GM06990 (cell line): ENCODE data around the gene LRRC74B.

Experiments used
- DNase-seq: peaks from one replicate; pipeline ENCODE4 v3.0.0-alpha.2; 2011; ENCODE audit not compliant: insufficient read length; ENCODE audit errors: extremely low read depth
- H3K27me3 ChIP-seq: replicated peaks from 2 replicates; pipeline ENCODE4 v1.6.0; 2011; ENCODE audit warnings: low read length; ENCODE audit not compliant: control insufficient read depth, insufficient read depth
- H3K36me3 ChIP-seq: 2 replicates; pipeline ENCODE4 v1.5.1; 2011; ENCODE audit warnings: low read length; ENCODE audit not compliant: control insufficient read depth, insufficient read depth
- H3K4me3 ChIP-seq: replicated peaks from 2 replicates; pipeline ENCODE4 v1.5.1; 2011; ENCODE audit warnings: low read depth, mild to moderate bottlenecking, control low read depth, low read length
- CTCF ChIP-seq: IDR thresholded peaks from 2 replicates; pipeline ENCODE4 v1.5.1; 2011; ENCODE audit warnings: low read length, control low read depth, mild to moderate bottlenecking, inconsistent platforms; ENCODE audit not compliant: insufficient read depth, poor library complexity, severe bottlenecking

LRRC74B gene

GRCh38 chr22:21030032-21030431 lies 15.7 kb upstream of the LRRC74B start:
- no peak for TF ChIP-seq CTCF
- H3K4me3 ChIP-seq = no peak overlapping the region
- H3K27me3 ChIP-seq = no peaks in the 10 kb centered on the region; the same call in 1 of the 2 replicates
- no peak for DNase-seq
- no peaks in the 10 kb centered on the region for H3K36me3 ChIP-seq

GRCh38 chr22:21030621-21031544 lies 14.9 kb upstream of the LRRC74B start:
- Histone ChIP-seq H3K36me3 (no peaks in the 10 kb centered on the region), H3K27me3 (no peaks in the 10 kb centered on the region; the same call in 1 of the 2 replicates), H3K4me3 (no peak overlapping the region)
- DNase-seq = no peak
- TF ChIP-seq CTCF = no peak

- TF ChIP-seq CTCF = no peak
- no peak for DNase-seq
- Histone ChIP-seq H3K4me3 (no peak overlapping the region), H3K36me3 (no peaks in the 10 kb centered on the region), H3K27me3 (no peaks in the 10 kb centered on the region; the same call in 1 of the 2 replicates)
These were observed 14.2 kb upstream of the LRRC74B start for GRCh38 chr22:21031545-21032036.

GRCh38 chr22:21032037-21032867 lies 13.5 kb upstream of the LRRC74B start, which contains the start of gene SLC7A4:
TSS of gene SLC7A4 (minus strand) at chr22:21032561. CDS start at chr22:21031812, 749 bp downstream.
- Histone ChIP-seq H3K27me3 (no peaks in the 10 kb centered on the region; the same call in 1 of the 2 replicates), H3K36me3 (no peaks in the 10 kb centered on the region), H3K4me3 (no peak within 1 kb of the TSS)
- DNase-seq = no peak
- TF ChIP-seq CTCF = no peak

- Histone ChIP-seq H3K27me3 (no peaks in the 10 kb centered on the region; the same call in 1 of the 2 replicates), H3K36me3 (no peaks in the 10 kb centered on the region), H3K4me3 (no peak overlapping the region)
- DNase-seq = no peak
- TF ChIP-seq CTCF = no peak
These were observed 12.7 kb upstream of the LRRC74B start for GRCh38 chr22:21032868-21033688.
